AG09309 (cell line): ENCODE measurements around the gene DNAH8.

ENCODE experiments used
- DNase-seq: peaks from one replicate; pipeline ENCODE4 v3.0.0-alpha.2; 2010; ENCODE audit warnings: low read depth
- H3K4me3 ChIP-seq: 2 replicates; pipeline ENCODE4 v1.5.1; 2011; ENCODE audit warnings: mild to moderate bottlenecking, low read depth, low read length, moderate library complexity; ENCODE audit not compliant: control insufficient read depth
- TF ChIP-seq, protein P1 (sequence below): IDR thresholded peaks from 2 replicates; pipeline ENCODE4 v1.5.1; 2011; ENCODE audit warnings: mild to moderate bottlenecking, low read depth, low read length, inconsistent platforms; ENCODE audit not compliant: insufficient read depth, control insufficient read depth; ENCODE audit errors: missing control alignments

Gene DNAH8

DNA sequence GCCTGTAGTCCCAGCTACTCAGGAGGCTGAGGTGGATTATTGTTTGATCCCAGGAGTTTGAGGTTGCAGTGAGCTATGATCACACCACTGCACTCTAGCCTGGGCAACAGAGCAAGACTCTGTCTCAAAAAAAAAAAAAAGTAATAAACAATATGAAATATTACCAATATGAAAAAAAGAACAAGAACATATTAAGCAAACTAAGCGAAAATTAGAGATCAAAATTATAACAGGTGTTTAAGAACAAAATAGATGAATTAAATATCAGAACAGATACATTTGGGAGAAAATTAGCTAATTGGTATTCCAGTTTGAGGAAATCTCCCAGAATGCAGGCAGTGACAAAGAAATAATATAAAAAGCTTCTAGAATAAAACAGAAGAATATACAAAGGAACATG is 35.4 kb upstream of the DNAH8 start:
- TF ChIP-seq, protein P1, sequence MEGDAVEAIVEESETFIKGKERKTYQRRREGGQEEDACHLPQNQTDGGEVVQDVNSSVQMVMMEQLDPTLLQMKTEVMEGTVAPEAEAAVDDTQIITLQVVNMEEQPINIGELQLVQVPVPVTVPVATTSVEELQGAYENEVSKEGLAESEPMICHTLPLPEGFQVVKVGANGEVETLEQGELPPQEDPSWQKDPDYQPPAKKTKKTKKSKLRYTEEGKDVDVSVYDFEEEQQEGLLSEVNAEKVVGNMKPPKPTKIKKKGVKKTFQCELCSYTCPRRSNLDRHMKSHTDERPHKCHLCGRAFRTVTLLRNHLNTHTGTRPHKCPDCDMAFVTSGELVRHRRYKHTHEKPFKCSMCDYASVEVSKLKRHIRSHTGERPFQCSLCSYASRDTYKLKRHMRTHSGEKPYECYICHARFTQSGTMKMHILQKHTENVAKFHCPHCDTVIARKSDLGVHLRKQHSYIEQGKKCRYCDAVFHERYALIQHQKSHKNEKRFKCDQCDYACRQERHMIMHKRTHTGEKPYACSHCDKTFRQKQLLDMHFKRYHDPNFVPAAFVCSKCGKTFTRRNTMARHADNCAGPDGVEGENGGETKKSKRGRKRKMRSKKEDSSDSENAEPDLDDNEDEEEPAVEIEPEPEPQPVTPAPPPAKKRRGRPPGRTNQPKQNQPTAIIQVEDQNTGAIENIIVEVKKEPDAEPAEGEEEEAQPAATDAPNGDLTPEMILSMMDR = no peak

DNA sequence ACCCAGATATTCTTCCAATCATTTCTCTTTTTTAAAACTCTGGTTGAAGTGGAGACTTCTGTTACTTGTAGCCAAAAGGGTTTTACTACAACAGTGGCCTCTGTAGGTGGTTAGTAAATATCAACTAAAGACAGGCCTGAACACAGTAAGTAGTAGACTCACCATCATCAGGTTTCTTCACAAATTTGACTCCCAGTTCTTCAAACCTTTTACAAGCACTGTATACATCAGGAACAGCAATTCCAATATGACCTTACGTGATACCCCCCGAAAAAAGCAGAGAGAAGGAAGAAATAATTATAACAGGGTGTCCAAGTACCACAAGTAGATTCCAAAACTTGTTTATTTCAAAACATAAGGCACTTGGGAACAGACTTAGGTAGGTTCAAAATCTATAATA is 33.3 kb upstream of the DNAH8 start:
- no peak overlapping the region for H3K4me3 ChIP-seq
- no peak for DNase-seq
- TF ChIP-seq, protein P1 = no peak

More for the DNA sequence above, 35.4 kb upstream of the DNAH8 start:
- no peak overlapping the region for H3K4me3 ChIP-seq
- DNase-seq = no peak

DNA sequence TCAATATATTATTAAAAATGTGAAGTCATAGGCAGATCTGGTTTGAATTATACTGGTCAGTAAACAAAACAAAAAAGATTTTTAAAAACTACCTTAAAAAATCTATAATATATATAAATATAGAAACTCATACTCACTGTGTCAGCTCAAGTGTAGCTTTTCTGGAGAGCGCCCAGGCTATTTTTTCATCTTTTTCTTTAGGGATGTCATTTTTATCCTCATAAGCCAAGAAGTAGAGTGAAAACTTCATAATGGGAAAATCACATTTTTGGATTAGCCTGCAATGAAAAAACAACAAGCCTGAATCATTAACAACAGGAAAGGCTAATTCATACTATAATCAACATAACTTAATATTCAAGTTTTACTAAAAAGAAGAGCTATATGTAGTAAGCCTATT is 30.9 kb upstream of the DNAH8 start:
- TF ChIP-seq, protein P1 = no peak
- no peak overlapping the region for H3K4me3 ChIP-seq
- no peak for DNase-seq

DNA sequence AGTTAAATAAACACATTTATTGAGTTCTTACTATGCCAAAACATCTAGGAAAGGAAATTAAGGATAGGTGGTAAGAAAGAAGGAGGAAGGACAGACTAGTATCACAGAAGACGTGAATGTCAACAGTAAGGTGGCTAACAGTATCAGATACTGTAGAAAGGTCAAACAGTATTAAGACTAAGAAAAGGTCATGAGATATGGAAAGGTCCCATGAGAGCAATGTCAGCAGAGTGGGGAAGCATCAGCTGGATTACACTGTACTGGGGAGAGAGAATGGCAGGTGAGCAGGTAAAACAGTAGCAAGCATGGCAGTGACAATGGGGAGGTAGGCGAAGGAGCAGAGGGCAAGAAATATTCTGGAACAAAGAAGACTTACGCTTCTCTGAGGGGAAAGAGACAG is 30.2 kb upstream of the DNAH8 start:
- TF ChIP-seq, protein P1 = no peak
- no peak for DNase-seq
- H3K4me3 ChIP-seq = no peak overlapping the region

DNA sequence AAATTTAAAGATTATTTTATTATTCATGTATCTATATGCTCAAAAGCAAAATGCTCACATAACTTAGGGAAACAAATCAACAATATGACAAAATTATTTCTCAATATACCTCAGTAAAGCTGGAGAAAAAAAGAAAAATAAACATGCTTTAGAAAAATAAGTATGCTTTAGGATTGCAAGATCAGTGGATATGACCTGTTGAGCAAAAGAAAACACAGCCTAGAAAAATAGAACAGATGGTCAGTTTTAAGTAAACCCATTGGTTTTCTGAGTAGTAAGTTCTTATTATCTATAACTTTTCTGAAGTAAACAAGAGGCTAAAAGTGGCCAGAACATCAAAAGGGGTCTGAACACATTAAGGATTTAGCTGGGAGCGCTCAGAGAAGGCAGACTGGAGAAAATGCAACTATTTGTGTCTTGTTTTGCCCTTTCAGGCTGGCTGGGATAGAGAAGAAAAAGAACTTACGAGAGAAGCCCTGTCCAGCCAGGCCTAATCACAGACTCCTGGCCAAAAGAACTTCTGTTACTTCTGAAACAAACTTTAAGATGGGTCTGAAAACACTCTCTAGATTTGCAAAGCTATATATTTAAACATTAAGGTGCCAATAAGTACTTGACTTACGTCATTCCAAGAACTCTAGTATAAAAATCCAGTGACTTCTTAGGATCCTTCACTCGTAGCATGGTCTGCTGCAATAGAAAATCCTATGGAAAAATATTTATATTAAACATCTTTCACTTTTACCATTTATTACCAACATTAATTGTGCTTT is 28.7 kb upstream of the DNAH8 start:
- TF ChIP-seq, protein P1 = no peak
- no peak overlapping the region for H3K4me3 ChIP-seq
- no peak for DNase-seq

DNA sequence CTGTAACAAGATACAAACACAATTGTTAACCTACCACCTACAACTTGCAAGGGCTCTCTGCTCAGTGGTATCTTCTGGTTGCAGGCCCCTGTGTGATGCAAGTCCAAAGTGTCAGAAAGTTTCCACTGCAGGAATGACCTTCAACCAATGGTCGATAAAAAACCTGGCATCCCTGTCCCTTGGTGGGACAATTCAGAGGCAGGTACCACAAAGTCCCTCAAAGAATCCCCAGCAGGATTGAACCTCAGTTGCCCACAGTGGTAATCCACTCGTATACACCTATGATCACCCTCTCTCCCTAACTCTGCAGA is 28.1 kb upstream of the DNAH8 start:
- DNase-seq = no peak
- H3K4me3 ChIP-seq = no peak overlapping the region
- TF ChIP-seq, protein P1 = no peak
